SK-N-DZ (cell line): Measurements from ENCODE around the gene B3GAT1.
"Not testable (repeated sequence)": the region's sequence is repeated elsewhere in the genome, so short reads cannot be mapped to it uniquely, and the experiment has no call there.

Experiments used
- DNase-seq: peaks from one replicate; pipeline ENCODE4 v3.0.0-alpha.2; 2015; ENCODE audit warnings: low spot score

Gene B3GAT1

GRCh38 chr11:134356656-134357544 lies 55.1 kb downstream of the B3GAT1 start:
- no peak for DNase-seq

GRCh38 chr11:134355656-134356055 lies 56.4 kb downstream of the B3GAT1 start:
- no peak for DNase-seq

- no peak for DNase-seq
These were observed 56.9 kb downstream of the B3GAT1 start for GRCh38 chr11:134355136-134355535.

GRCh38 chr11:134352111-134352510 lies 59.9 kb downstream of the B3GAT1 start:
- DNase-seq: no peak

- no peak for DNase-seq
These were observed 61.7 kb downstream of the B3GAT1 start for GRCh38 chr11:134350381-134350780.

GRCh38 chr11:134349802-134350355 lies 62.2 kb downstream of the B3GAT1 start:
- DNase-seq: no peak

GRCh38 chr11:134349109-134349801 lies 62.8 kb downstream of the B3GAT1 start:
- no peak for DNase-seq

GRCh38 chr11:134347441-134347840 lies 64.6 kb downstream of the B3GAT1 start:
- no peak for DNase-seq

GRCh38 chr11:134346976-134347350 lies 65.1 kb downstream of the B3GAT1 start:
- DNase-seq: no peak

- no peak for DNase-seq
These were observed 65.7 kb downstream of the B3GAT1 start for GRCh38 chr11:134346101-134346975.

GRCh38 chr11:134345237-134345550 lies 66.8 kb downstream of the B3GAT1 start:
- no peak for DNase-seq

- not testable (repeated sequence) for DNase-seq
These were observed 67.4 kb downstream of the B3GAT1 start for GRCh38 chr11:134344497-134345236.

- no peak for DNase-seq
These were observed 68.4 kb downstream of the B3GAT1 start for GRCh38 chr11:134343646-134344045.

- no peak for DNase-seq
These were observed 69.3 kb downstream of the B3GAT1 start for GRCh38 chr11:134342572-134343340.

GRCh38 chr11:134341805-134342571 lies 70.1 kb downstream of the B3GAT1 start:
- DNase-seq: no peak

- DNase-seq: no peak
These were observed 71.6 kb downstream of the B3GAT1 start for GRCh38 chr11:134340354-134340964.

- DNase-seq: no peak
These were observed 72.3 kb downstream of the B3GAT1 start for GRCh38 chr11:134339756-134340155.

- no peak for DNase-seq
These were observed 73.4 kb downstream of the B3GAT1 start for GRCh38 chr11:134338654-134339053.

- no peak for DNase-seq
These were observed 74.0 kb downstream of the B3GAT1 start for GRCh38 chr11:134338068-134338467.
